G401.6 (cell line): ENCODE results near the gene FGGY.
"Not testable (repeated sequence)": the region's sequence is repeated elsewhere in the genome, so short reads cannot be mapped to it uniquely, and the experiment has no call there.

Experiments used
- FAIRE-seq: peaks from 2 replicates; lab custom pipeline; 2012; peaks lifted over from hg19 to GRCh38; lab: Jason Lieb, UNC

Gene FGGY

DNA sequence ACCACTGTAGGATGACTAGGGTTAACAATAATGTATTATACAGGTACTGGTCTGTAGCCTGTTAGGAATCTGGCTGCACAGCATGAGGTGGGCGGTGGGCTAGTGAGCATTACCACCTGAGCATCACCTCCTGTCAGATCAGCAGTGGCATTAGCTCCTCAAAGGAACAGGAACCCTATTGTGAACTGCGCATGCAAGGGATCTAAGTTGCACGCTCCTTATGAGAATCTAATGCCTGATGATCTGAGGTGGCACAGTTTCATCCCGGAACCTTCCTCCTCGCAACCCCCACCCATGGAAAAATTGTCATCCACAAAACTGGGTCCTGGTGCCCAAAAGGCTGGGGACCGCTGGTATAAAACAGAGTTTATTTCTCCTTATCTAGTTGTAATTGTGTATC lies 147.6 kb downstream of the FGGY start:
- FAIRE-seq: no peak

DNA sequence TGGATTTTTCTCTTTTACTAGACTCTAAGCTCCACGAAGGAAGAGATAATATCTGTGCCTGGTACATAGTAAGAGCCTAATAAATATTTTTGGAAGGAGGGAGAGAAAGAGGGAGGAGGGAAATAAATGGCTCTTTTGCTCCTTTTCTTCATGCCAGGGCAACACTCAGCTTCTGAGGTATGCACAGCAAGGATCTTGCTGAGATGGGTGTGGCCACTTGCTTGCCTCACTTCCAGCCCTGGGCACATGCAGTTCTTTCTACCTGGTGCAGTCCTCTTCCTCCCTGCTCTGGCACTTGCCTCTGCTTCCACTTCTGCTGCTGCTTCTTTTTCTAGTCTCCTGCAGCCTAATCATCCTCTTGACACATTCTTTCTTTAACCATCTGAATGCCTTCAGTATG lies 148.1 kb downstream of the FGGY start:
- no peak for FAIRE-seq

DNA sequence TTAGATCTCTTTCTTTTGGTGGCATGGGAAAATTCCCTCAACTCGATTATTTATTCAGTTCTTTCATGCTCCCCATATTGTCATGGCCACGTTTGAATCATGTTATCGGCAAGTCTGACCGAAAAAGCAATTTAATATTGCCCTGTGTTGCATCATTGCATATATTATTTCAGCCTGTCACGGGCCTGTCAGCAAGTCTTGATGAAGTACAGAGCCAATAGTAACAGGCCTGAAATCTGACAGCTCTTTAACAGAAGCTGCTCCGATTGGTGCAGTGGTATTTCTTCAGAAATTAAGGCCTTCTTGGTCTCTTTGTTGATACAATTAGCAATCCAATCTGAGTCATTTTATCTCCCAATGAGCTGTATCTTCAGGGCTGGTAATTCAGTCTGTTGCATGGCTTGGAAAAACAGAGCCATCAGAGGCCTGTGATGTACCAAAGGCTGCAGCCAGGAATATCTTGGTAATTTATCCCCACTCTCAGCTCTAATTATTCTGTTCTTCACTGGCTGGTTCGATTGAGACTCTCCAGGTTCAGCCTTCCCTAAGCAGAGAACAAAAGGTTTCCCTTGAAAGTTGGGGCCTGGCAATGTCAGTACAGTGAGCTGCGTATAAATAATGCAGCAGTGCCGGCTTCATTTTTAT lies 149.5 kb downstream of the FGGY start:
- no peak for FAIRE-seq

DNA sequence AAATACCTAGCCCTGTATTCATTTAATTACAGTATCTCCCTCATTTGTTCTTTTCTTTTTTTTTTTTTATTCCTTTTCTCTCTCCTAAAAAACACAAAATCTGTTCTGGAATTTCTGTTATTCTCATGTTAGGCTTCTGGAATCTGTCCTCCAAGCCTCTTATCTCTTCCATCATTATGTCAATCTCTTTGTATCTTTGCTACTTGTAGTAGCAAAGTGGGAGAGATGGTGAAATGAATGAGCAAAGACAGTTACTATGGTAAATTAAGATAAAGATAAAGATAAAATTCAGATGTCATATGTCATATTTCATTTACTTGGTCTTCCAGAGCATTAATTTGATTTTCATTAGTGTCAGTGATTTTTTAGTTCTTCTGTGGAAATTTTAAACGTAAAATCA lies 155.1 kb downstream of the FGGY start:
- no peak for FAIRE-seq

DNA sequence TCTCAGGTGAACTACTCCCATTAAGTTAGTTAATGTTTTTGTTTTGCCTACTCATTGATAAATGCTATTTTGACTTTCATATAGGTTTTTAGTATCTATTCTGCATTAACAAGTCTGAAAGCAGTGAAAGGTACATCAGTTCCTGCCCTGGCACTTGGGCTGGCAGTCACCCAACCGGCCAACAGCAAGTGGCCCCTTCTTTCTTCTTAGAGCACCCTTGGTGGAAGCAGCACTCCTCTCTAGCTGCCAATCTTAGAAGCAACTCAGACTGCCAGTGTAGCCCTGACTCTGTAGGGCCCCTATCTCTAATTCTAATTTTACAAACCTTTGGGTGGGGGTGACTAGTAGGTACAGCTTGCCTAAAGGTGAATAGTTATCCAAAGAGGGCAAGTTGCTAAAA lies 155.7 kb downstream of the FGGY start:
- no peak for FAIRE-seq

DNA sequence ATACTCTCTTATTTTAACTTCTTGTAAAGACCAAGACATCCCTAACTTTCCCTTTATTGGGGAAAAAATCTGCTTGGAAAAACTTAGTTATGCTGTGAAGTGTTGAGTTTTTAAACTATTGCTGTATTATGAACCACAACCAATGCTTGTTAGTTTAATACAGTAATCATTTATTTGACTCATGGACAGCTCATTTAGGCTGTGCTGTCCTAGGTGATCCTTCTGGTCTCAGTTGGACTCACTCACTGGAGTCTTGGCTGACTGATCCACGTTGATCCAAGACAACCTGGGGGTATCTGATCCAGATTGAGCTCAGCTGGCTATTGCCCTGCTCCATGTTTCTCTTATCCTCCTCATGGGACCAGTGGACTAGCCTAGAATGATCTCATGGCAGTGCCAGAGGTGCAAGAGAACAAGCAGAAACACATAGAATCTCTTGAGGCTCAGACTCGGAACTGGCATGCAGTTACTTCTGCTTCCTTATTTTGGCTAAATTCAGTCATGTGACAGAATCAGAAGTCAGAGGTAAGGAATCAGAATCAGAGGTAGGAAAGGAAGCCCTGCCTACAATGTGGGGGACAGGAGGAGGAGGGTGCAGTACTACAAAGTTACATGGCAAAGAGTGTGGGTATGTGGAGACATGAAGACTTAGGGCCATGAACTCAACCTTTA lies 156.5 kb downstream of the FGGY start:
- no peak for FAIRE-seq

DNA sequence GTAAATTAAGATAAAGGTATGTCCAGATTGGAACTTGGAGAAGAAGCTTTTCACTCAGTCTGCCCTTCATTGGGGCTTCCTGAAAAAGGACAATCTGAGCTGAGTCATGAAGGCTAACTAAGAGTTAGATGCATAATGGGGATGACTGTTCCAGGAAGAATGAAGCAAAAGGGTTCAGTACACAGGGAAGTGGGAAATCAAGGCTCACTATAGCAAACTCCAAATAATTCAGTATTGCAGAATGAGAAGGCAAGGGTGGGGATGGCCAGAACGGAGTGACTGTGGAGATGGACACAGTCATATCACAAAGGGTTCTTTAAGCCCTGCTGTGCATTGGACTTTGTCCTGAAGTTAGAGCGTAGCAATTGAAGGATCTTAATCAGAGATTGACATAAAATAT lies 158.3 kb downstream of the FGGY start:
- no peak for FAIRE-seq

DNA sequence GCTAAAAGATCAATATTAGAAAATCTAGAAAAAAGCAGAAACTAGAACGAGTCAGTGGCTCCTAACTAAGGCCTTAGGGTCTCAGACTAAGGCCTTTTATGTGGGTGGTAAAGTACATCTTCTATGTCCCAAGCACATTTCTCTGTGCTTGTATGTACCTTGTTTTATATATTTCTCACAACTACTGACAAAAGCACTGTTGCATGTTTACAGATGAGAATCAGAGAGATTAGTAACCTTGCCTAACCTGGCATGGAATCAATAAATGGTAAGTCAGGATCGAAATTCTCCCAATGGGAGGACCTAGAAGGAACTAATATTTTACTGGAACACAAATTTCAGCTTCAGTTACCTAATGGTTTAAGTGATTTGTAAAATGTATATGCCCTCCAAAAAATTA lies 160.9 kb downstream of the FGGY start:
- no peak for FAIRE-seq

DNA sequence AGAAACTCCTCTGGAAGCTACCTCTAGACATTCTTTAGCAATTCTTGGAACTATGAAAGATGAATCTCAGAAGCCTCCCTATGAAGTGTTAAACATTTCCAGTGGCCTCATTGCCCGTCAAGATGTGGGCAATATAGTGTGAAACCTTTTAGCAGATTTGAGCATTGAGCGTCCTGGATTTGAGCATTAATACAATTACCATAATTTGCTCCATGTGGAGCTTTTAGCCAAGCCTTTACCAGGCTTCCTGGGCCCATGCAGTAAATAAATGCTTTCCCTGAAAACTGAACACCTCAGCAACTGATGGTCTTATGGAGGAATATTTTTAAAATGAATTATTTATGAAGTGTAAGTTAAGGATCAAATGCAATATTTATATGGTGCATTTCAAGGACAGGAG lies 162.0 kb downstream of the FGGY start:
- no peak for FAIRE-seq

DNA sequence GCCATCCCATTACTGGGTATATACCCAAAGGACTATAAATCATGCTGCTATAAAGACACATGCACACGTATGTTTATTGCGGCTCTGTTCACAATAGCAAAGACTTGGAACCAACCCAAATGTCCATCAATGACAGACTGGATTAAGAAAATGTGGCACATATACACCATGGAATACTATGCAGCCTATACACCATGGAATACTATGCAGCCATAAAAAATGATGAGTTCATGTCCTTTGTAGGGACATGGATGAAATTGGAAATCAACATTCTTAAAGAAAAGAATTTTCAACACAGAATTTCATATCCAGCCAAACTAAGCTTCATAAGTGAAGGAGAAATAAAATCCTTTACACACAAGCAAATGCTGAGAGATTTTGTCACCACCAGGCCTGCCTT lies 166.0 kb downstream of the FGGY start:
- FAIRE-seq: not testable (repeated sequence)

DNA sequence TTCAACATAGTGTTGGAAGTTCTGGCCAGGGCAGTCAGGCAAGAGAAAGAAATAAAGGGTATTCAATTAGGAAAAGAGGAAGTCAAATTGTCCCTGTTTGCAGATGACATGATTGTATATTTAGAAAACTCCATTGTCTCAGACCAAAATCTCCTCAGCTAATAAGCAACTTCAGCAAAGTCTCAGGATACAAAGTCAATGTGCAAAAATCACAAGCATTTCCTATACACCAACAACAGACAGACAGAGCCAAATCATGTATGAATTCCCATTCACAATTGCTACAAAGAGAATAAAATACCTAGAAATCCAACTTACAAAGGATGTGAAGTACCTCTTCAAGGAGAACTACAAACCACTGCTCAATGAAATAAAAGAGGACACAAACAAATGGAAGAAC lies 168.6 kb downstream of the FGGY start:
- FAIRE-seq: not testable (repeated sequence)

DNA sequence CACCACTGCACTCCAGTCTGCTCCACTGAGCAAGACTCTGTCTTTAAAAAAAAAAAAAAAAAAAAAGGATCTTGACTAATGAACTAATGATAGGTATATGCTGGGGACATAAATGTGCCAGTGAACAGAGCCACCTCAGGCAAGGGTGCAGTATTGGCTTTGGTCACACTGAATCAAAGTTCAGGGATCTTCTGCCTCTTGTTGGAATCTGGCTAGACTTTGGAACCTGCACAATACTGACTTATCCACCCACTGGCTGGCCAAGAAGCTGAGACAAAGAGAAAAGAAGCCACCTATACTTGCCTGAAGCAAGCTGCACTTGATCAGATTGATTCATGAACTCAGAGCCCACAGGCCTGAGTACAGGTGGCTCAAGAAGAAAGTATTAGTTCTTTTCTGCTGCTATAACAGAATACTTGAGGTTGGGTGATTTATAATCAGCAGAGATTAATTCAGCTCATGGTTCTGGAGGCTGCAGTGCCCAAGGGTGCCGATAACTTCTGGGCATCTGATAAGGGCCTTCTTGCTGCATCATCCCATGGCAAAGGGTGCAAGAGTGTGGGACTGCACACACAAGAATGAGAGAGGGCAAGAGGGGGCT lies 172.0 kb downstream of the FGGY start:
- FAIRE-seq: no peak

DNA sequence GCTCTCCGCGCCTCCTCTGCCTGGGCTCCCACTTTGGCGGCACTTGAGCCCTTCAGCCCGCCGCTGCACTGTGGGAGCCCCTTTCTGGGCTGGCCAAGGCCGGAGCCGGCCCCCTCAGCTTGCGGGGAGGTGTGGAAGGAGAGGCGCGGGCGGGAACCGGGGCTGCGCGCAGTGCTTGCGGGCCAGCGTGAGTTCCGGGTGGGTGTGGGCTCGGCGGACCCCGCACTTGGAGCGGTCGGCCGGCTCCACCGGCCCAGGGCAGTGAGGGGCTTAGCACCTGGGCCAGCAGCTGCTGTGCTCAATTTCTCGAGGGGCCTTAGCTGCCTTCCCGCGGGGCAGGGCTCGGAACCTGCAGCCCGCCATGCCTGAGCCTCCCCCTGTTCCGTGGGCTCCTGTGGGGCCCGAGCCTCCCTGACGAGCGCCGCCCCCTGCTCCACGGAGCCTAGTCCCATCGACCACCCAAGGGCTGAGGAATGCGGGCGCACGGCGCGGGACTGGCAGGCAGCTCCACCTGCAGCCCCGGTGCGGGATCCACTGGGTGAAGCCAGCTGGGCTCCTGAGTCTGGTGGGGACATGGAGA lies 175.2 kb downstream of the FGGY start:
- FAIRE-seq: not testable (repeated sequence)

DNA sequence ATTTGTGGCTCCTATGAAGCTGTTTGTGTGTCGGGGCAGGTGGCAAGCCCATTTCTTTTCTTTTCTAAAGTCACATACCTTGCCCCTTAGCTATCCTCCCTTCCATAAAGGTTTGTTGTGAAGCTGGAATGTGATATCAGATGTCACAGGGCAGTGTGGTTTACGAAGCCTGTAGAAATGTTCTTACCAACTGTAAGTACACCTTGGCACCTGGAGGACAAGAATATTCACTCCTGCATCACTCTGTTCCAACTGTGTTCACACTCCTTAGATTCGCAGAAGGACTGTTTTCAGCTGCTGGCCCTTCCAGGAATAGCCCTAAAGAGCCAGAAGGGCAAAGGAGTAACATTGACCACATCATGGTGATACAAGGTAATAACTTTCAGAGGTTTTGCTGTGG lies 176.9 kb downstream of the FGGY start:
- no peak for FAIRE-seq

DNA sequence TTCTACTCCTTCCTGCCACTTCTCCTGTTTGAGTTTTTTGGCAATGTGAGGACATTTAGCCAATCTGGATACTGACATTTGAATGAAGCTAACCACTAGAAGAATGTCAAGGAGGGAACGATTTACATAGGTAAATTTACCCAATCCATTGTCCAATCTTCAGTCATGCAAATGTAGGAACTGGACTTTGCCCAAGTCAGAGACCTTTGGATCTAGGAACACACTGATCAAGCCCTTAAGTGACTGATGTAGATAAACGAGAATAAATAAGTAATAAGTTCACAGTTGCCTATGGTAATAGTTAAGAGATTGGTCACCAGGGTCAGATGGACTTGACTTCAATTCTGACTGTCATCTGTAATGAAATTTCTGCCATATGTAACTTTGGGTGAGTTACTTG lies 177.6 kb downstream of the FGGY start:
- no peak for FAIRE-seq

DNA sequence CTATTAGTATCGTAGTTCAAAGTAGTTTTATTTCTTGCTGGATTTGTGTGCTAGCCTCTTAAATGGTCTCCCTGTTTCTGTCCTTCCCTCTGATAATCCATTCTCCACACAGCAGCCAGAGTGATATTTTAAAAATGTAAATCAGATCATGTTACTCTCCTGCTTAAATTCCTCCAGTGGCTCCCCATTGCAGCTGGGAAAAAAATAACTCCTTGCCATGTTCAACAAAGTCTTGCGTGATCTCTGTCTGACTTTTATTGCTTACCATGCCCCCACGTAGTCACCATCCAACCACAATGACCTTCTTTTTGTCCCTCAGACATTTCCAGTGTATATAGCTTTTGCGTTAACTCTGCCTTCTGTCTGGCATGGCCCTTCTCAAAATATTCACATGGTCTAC lies 178.8 kb downstream of the FGGY start:
- FAIRE-seq: no peak

DNA sequence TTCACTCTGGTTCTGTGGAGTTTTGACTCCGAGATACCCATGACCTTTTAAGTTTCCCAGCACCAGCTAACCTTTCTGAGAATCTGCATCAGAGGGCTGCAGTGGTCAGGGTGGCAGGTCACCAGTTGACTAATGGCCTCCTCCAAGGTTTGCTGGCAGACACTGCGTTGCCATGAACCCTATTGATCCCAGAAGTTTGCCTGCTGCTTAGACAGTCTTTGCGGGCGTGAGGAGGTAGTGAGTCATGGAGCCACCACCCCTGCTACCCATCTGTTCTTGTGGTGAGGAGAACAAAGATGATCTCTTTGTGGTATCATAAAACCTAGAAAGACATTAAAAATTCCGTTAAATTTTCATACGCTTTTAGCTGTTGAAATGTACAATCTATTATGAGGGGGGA lies 180.4 kb downstream of the FGGY start:
- FAIRE-seq: no peak

DNA sequence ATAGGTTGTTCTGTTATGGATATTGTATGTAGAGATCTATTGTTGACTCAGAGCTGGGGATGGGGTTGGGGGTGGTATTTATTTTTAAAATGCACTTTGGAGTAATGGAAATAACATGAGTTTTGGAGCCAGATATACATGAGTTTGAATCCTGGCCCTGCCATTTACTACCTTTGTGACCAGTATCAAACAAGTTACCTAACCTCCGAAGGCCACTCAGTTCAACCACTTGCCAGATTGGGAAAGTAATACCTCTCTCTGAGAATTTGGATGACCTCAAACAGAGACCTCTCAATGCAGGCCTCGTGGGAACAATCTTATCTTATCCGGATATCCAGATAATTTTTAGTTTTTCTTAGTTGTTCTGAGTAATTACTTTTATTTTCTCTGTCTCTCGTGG lies 181.0 kb downstream of the FGGY start:
- FAIRE-seq: no peak

DNA sequence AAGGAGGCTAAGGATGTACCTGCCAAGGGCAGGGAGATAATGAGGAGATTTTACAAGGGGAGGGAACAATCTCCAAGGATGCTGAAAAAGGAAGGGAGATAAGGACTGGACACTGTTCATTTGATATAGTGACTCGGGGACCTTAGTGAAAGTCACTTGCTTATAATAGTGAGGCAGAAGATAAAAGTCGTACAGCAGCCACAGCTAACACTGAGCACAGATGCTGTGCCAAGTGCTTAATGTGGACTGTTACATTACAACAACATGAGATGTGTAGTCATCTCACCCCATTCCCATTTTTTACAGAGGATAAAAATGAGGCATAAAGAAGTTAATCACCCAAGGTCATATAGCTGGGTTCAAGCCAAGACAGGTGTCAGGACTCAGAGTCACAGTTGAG lies 181.9 kb downstream of the FGGY start:
- no peak for FAIRE-seq

DNA sequence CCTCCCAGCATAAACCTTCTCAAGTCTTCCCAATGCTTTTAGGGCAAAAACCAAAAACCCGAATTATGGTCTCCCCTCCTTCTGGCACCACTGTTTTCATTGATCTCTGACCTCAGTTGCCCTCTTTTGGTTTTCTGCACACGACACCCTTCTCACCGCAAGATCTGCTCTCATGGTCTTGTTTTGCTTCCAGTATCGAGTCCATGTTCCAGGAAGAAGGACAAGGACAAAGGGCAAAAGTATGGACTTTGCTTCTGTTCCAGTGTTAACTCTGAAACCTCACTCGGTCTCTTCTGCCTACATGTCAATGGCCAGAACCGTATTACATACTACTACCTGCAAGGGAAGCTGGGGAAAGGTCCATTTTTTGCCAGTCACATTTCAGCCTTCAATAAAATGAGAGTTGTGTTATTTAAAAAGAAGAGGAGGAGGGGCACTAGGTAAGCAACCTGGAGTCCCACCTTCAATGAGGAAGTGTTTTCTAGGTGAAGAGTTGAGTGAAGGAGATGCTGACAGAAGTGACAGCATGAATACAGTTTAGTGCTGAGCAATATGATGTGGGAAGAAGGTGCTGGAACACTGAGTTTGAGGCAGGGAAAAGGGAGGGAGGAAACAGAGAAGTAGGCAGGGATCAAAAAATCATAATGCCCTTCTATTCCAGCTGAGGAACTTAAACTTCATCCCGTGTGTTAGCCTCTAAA lies 183.4 kb downstream of the FGGY start:
- no peak for FAIRE-seq

DNA sequence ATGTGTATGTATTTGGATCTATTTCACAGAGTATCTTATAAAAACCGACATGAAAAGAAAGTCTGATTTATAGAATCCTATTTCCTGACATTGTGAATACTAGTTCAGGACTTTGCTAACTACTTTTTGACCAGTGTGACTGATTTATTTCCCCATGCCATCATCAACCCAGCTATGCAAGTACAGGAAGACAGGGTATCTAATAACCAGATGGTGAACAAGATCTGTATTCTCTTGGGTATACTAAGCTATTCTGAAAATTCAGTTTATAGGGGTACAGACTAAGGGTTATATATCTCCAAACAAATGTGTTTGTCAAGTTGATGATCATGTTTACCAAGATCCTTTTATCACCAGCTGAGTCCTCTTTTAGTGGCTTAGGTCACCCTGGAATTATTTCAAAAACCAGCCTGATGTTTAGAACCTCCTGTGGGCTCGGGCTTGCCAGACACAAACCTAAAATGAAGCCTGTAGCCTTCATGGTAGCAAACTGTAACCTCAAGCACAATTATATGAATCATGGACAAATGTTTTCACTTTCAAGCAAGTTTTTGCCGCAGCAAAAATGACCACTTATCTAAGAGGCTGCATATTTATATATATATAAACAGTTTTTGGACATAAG lies 185.1 kb downstream of the FGGY start:
- FAIRE-seq: no peak

DNA sequence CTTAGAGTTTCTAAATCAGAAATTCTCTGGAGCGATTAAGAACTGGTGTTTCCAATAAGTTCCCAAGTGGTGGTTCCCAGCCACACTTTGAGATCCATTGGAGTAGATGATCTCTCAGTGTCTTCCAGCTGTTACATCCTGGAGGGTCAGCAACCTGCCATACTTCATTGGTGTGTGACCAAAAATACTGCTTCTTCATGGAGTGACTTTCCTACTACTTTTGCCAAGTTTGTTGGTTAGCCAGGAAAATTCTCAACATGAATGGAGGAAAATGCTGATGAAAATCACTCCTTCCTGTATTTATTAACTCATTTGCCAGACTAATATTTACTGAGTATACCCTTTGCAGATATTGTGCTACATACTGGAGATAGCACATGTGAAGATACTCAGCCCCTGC lies 186.1 kb downstream of the FGGY start:
- FAIRE-seq: no peak

DNA sequence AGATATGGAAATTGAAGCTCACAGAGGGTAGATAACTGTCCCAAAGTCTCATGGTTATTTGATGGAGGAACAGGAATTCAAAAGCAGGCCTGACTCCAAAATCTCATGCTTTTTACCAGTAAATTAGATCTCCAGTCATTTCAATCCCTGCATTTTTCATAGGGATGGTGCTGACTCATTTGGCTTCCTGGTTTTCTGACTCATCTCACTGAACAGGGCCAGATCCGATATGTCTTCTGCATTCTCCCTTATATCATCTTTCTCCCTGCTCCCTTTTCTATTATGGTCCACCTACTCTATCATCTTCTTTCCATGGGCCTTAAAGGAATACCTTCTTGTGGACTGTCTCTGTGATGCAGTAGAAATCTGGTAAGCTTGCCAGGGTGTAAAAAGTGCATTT lies 187.2 kb downstream of the FGGY start:
- no peak for FAIRE-seq
